H1 (cell line): Measurements from ENCODE around the gene RAPGEF6.

ENCODE experiments used
- MAFK ChIP-seq: IDR thresholded peaks from 2 replicates; pipeline ENCODE4 v1.6.1; 2012; ENCODE audit warnings: low read depth, mild to moderate bottlenecking, improper control_type of control experiment, low read length
- POLR2A ChIP-seq, 2 experiments: IDR thresholded peaks; 1 replicate in 1 of 2; 2 replicates in 1 of 2; pipeline ENCODE4 v1.6.1; 2011; ENCODE audit warnings: low read depth in 2 of 2, low read length in 2 of 2, mild to moderate bottlenecking in 2 of 2; ENCODE audit errors: control extremely low read depth in 1 of 2
- TF ChIP-seq, protein P1 (sequence below), 3 experiments: IDR thresholded peaks; 1 replicate in 2 of 3; 2 replicates in 1 of 3; pipeline versions ENCODE4 v1.5.1 to v1.6.1; 2011; ENCODE audit warnings: low read length in 3 of 3, mild to moderate bottlenecking in 3 of 3, inconsistent platforms in 2 of 3, low read depth in 1 of 3, moderate library complexity in 1 of 3; ENCODE audit not compliant: insufficient read depth in 1 of 3; ENCODE audit errors: control extremely low read depth in 1 of 3

GRCh38 chr5:131541762-131542161 lies 93.3 kb downstream of the RAPGEF6 start:
- TF ChIP-seq POLR2A (IDR thresholded peaks at IDR 0.05; ENCODE audit: control extremely low read depth in 1 of 2, low read depth in 2 of 2, low read length in 2 of 2) (no peak), MAFK (no peak)
- TF ChIP-seq, protein P1, sequence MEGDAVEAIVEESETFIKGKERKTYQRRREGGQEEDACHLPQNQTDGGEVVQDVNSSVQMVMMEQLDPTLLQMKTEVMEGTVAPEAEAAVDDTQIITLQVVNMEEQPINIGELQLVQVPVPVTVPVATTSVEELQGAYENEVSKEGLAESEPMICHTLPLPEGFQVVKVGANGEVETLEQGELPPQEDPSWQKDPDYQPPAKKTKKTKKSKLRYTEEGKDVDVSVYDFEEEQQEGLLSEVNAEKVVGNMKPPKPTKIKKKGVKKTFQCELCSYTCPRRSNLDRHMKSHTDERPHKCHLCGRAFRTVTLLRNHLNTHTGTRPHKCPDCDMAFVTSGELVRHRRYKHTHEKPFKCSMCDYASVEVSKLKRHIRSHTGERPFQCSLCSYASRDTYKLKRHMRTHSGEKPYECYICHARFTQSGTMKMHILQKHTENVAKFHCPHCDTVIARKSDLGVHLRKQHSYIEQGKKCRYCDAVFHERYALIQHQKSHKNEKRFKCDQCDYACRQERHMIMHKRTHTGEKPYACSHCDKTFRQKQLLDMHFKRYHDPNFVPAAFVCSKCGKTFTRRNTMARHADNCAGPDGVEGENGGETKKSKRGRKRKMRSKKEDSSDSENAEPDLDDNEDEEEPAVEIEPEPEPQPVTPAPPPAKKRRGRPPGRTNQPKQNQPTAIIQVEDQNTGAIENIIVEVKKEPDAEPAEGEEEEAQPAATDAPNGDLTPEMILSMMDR (IDR thresholded peaks at IDR 0.05; ENCODE audit: control extremely low read depth in 1 of 3, insufficient read depth in 1 of 3, low read depth in 1 of 3, low read length in 3 of 3) = no peak
